ENCODE results near the gene QKI. TPM values are rescaled to one million over a fixed set of nuclear protein-coding genes. Genes with fewer than 3 reads are reported as not detected.

Gene QKI
- total RNA-seq, 1 donor from 2014 or later = 290 TPM

DNA sequence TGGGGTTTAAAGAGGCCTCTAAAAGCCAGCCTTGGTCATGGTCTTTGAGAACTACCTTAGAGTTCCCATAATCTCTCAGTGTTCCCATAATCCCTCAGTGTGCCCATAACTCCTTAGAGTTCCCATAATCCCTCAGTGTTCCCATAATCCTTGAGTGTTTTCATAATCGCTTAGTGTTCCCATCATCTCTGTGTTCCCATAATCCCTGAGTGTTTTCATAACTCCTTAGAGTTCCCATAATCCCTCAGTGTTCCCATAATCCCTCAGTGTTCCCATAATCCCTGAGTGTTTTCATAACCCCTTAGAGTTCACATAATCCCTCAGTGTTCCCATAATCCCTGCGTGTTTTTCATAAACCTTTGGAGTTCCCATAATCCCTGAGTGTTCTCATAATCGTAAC lies 199.2 kb downstream of the QKI start:
- no peak overlapping the region for H3K27ac Mint-ChIP-seq (ENCODE audit: unreplicated experiment)
- DNase-seq (ENCODE audit: extremely low spot score, unreplicated experiment) = no peak
- TF ChIP-seq, protein P1, sequence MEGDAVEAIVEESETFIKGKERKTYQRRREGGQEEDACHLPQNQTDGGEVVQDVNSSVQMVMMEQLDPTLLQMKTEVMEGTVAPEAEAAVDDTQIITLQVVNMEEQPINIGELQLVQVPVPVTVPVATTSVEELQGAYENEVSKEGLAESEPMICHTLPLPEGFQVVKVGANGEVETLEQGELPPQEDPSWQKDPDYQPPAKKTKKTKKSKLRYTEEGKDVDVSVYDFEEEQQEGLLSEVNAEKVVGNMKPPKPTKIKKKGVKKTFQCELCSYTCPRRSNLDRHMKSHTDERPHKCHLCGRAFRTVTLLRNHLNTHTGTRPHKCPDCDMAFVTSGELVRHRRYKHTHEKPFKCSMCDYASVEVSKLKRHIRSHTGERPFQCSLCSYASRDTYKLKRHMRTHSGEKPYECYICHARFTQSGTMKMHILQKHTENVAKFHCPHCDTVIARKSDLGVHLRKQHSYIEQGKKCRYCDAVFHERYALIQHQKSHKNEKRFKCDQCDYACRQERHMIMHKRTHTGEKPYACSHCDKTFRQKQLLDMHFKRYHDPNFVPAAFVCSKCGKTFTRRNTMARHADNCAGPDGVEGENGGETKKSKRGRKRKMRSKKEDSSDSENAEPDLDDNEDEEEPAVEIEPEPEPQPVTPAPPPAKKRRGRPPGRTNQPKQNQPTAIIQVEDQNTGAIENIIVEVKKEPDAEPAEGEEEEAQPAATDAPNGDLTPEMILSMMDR (IDR thresholded peaks at IDR 0.05) = no peak
- no peaks in the 10 kb centered on the region for H3K9me3 Mint-ChIP-seq (ENCODE audit: unreplicated experiment)
- H3K27me3 Mint-ChIP-seq (ENCODE audit: unreplicated experiment) = no peaks in the 10 kb centered on the region
- no peak overlapping the region for H3K4me3 Mint-ChIP-seq (ENCODE audit: unreplicated experiment)
- no peaks in the 10 kb centered on the region for H3K36me3 Mint-ChIP-seq (ENCODE audit: unreplicated experiment)
- H3K4me1 Mint-ChIP-seq (ENCODE audit: unreplicated experiment) = no peaks in the 10 kb centered on the region

- H3K9me3 Mint-ChIP-seq (ENCODE audit: unreplicated experiment) = no peaks in the 10 kb centered on the region
- no peaks in the 10 kb centered on the region for H3K27me3 Mint-ChIP-seq (ENCODE audit: unreplicated experiment)
- no peaks in the 10 kb centered on the region for H3K4me1 Mint-ChIP-seq (ENCODE audit: unreplicated experiment)
- peak; percentile 21 for DNase-seq (ENCODE audit: extremely low spot score, unreplicated experiment)
- no peak overlapping the region for H3K27ac Mint-ChIP-seq (ENCODE audit: unreplicated experiment)
- no peak overlapping the region for H3K4me3 Mint-ChIP-seq (ENCODE audit: unreplicated experiment)
- TF ChIP-seq, protein P1 (IDR thresholded peaks at IDR 0.05) = no peak
- no peaks in the 10 kb centered on the region for H3K36me3 Mint-ChIP-seq (ENCODE audit: unreplicated experiment)
Observed at GRCh38 chr6:163616452-163616851, 201.9 kb downstream of the QKI start.

DNA sequence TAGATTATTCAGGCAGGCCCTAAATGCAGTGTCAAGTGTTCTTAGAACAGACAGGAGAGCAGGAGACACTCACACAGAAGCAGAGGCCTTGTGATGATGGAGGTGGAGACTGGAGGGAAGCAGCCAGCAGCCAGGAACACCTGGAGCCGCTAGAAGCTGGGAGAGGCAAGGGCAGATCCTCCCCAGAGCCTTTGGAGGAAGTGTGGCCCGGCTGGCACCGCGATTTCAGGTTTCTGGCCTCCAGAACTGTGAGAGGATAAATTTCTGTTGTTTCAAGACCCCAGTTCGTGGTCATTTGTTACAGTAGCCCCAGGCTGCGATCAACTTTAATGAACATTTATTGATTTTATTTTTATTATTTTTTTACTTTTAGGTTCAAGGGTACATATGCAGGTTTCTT lies 203.0 kb downstream of the QKI start:
- no peaks in the 10 kb centered on the region for H3K9me3 Mint-ChIP-seq (ENCODE audit: unreplicated experiment)
- H3K36me3 Mint-ChIP-seq (ENCODE audit: unreplicated experiment) = no peaks in the 10 kb centered on the region
- TF ChIP-seq, protein P1 (IDR thresholded peaks at IDR 0.05) = no peak
- DNase-seq (ENCODE audit: extremely low spot score, unreplicated experiment) = peak; percentile 67
- H3K4me1 Mint-ChIP-seq (ENCODE audit: unreplicated experiment) = no peaks in the 10 kb centered on the region
- no peaks in the 10 kb centered on the region for H3K27me3 Mint-ChIP-seq (ENCODE audit: unreplicated experiment)
- no peak overlapping the region for H3K4me3 Mint-ChIP-seq (ENCODE audit: unreplicated experiment)
- H3K27ac Mint-ChIP-seq (ENCODE audit: unreplicated experiment) = no peak overlapping the region

GRCh38 chr6:163620101-163620500 lies 205.6 kb downstream of the QKI start:
- TF ChIP-seq, protein P1 (IDR thresholded peaks at IDR 0.05) = no peak
- H3K4me3 Mint-ChIP-seq (ENCODE audit: unreplicated experiment) = no peak overlapping the region
- no peak overlapping the region for H3K27ac Mint-ChIP-seq (ENCODE audit: unreplicated experiment)
- H3K27me3 Mint-ChIP-seq (ENCODE audit: unreplicated experiment) = no peaks in the 10 kb centered on the region
- no peaks in the 10 kb centered on the region for H3K4me1 Mint-ChIP-seq (ENCODE audit: unreplicated experiment)
- H3K36me3 Mint-ChIP-seq (ENCODE audit: unreplicated experiment) = no peaks in the 10 kb centered on the region
- no peaks in the 10 kb centered on the region for H3K9me3 Mint-ChIP-seq (ENCODE audit: unreplicated experiment)
- DNase-seq (ENCODE audit: extremely low spot score, unreplicated experiment) = peak; percentile 75

- Mint-ChIP-seq H3K36me3 (ENCODE audit: unreplicated experiment) (no peaks in the 10 kb centered on the region), H3K4me1 (ENCODE audit: unreplicated experiment) (peaks cover under 1% of the 10 kb centered on the region), H3K27me3 (ENCODE audit: unreplicated experiment) (no peaks in the 10 kb centered on the region), H3K9me3 (ENCODE audit: unreplicated experiment) (no peaks in the 10 kb centered on the region), H3K4me3 (ENCODE audit: unreplicated experiment) (no peak overlapping the region), H3K27ac (ENCODE audit: unreplicated experiment) (no peak overlapping the region)
- TF ChIP-seq, protein P1 (IDR thresholded peaks at IDR 0.05) = no peak
- DNase-seq (ENCODE audit: extremely low spot score, unreplicated experiment) = no peak
Observed at GRCh38 chr6:163620670-163621330, 206.3 kb downstream of the QKI start.

Data from osteocyte (in vitro differentiated cells).